DMS153 treated with DMSO at 0.1 percent for 48 hours (cell line): ENCODE measurements around the gene MYL4.
"Not testable (repeated sequence)": the region's sequence is repeated elsewhere in the genome, so short reads cannot be mapped to it uniquely, and the experiment has no call there.

Experiments
- DNase-seq: peaks from one replicate; lab custom pipeline; 2025; ENCODE audit not compliant: unreplicated experiment; lab: John Stamatoyannopoulos, UW

The MYL4 gene

DNA sequence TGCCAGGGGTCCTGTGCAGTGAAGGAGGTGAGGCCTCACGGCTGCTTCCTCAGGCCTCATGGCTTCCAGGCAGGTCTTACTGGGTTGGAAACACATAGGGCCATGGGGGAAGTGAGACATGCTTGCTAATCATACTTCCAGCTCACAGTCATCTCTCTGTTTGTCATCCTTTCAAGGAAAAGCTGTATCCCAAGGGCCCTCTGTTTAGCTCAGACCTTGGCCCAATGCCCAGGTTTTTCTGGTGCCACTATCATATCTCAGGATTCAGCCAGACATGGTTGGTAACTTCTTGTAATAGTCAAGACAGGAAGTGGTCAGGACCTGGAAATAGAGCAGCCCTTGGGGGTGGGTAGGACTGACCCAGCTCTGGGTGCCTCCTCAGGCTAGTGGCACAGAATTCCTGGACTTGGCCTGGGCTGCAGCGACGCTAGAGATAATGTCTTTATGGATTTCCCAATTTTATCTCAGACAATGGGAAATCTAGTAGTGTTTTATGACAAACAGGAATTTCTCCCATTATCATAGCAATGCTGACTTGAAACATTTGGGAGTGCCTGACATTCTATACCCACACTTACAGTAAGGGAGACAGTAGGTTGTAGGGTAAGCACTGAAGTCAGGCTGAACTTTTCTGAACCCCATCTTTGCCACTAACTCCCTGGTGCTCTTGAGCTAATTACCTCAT lies 31.0 kb downstream of the MYL4 start:
- peak; percentile 28 for DNase-seq

GRCh38 chr17:47240806-47241205 lies 31.7 kb downstream of the MYL4 start:
- DNase-seq, result no peak

GRCh38 chr17:47242648-47243047 lies 33.5 kb downstream of the MYL4 start:
- DNase-seq, result no peak

- DNase-seq, result no peak
Measured at GRCh38 chr17:47243737-47244598, 34.8 kb downstream of the MYL4 start.

DNA sequence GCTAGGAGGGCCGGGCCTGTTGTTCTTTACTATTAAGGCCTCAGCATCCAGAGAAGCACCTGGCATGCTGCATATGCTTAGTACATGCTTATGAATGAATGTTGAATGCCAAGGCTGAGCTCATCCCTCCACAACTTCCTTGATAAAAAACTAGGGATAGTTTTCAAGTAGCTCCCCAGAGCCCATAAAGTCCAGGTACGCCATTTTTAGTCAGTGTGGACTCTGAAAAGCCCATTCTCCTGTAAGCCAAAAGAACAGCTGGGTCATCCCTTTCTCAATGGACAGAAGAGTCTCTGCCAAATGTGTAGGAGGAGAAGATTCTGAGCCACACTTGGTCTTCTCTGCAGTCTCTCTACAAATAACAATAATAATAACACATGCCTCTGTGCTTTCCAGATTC lies 35.5 kb downstream of the MYL4 start:
- DNase-seq, result no peak

DNA sequence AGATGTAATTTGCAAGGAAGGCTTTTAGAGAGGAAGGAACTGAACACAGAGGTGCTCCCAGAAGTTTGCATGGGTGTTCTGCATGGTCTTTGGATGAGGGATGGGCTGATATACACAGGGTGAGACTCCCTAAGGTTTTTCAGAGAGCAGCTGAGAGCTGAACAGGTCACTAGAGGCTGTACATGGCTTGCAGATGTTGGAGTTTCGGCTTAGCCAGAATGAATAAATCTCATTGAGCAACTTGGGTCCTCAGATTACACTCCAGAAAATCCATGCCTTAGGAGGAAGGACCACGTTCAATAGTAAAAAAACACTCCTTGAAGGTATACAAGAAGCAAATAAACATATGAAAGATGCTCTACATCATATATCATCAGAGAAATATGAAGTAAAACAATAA lies 37.0 kb downstream of the MYL4 start:
- DNase-seq, result no peak

DNA sequence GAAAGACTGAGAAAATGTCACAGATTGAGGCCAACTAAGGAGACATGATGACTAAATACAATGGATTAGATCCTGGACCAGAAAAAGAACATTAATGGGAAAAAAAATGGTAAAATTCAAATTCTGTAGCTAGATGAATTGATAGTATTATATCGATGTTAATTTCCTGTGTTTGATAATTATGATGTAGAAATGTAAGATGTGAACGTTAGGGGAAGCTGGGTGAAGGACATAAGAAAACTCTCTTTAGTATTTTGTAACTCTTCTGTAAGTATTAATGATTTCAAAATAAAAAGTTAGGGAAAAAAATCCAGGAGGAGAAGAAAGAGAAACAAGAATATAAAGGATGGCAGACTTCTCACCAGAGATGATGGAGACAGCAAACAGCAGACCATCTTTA lies 41.7 kb downstream of the MYL4 start:
- no peak for DNase-seq

GRCh38 chr17:47251421-47251940 lies 42.3 kb downstream of the MYL4 start:
- DNase-seq, result no peak

DNA sequence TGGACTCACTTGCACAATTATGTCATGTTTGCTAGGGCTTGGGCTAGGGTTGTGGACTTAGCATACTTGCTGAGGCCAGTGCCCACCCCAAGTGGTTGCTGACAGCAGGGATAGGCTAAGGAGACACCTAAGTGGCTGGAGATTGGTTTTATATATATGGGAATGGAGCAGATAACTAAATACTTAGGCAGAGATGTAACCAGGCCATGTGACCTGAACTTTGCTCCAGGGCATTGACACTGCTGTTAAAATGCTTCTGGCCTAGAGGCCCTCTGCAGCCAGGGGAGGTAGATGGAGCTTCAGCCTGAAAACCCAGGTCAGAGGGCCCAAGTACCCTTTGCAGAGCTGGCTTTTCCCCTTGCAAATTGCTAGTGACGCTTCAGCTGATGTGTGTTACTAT lies 43.1 kb downstream of the MYL4 start:
- no peak for DNase-seq

DNA sequence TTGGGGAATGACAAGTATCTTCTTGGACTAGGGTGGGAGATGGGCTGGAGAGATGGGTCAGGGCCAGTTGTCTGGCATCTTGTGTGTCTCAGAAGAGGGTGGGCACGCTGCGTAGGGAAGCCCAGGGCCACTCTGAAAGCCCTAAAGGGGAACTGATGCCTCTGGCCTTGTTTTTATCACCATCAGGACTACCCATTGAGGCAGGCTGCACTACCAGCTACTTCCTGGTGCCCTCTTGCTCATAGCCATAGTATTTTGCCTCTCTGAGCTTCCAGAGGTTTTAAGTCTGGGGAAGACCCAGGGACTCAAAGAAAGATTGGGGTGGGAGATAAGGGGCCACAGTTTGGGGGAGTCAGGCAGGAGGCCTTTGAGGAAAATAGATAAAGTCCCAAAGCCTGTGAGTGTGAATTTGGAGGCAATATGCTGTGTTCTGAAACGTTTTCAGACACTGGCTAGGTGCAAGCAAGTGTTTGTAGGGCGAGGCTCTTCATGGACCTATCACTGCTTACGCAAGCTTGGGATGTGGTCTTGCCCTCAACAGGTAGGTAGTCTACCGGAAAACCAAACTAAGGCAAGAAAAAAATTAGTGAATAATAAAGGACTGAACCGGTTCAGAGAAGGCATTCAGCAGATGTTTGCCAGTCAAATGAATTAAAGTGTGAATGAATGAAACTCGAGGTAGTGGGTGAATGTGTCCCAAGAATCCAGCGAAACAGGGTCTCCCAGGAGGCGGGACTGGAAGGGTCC lies 43.8 kb downstream of the MYL4 start:
- DNase-seq, result no peak

- peak; percentile 15 for DNase-seq
Measured at GRCh38 chr17:47253541-47254402, 44.6 kb downstream of the MYL4 start, which contains the start of gene ITGB3. Gene ITGB3, plus strand, starts transcription at chr17:47253827. Its CDS starts 35 bp downstream, at chr17:47253862.

DNA sequence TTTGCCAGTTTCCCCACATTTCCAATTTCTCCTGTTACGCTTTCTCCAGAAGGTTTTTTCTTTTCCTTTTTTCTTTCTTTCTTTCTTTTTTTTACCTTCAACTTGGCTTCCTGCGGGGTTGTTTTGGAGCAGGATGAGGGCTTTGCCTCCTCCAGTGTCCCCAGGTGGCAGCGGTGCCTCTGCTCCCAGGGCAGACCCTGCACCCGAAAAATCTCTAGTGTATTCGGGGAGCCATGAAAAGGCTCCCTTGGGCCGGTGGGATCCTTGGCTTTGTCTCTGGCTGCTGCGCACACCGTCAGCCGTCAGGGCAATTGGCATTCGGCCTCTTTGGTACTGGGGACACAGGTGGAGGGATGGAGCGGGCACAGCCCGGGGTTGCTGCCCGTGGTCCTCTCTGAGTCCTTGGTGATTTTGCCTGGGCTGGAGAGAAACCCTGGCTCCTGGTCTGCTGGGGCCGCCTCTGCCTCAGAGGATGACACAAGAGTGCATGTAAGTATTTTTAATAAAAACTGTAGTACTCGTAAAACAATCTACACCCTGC lies 45.3 kb downstream of the MYL4 start:
- DNase-seq, result no peak

- no peak for DNase-seq
Measured at GRCh38 chr17:47257651-47258339, 48.6 kb downstream of the MYL4 start.

- DNase-seq, result no peak
Measured at GRCh38 chr17:47262586-47262985, 53.4 kb downstream of the MYL4 start.

DNA sequence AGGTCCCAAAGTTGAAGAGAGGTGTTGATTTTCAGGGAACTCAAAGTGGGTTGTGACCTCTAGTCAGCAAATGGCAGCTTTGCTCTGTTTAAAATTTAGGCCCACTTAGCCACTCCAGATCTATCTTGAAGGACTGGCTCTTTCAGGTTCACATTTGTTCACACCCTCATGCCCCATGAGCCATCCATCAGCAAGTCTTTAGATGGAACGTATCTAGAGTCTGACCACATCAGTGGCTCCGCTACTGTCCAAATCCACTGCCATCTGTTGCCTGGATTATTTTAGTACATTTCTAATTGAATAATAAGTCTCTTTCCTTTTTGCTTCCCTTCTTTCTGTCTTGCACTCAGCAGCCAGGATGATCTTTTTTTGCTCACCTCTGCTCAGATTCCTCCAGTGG lies 55.0 kb downstream of the MYL4 start:
- DNase-seq, result no peak

DNA sequence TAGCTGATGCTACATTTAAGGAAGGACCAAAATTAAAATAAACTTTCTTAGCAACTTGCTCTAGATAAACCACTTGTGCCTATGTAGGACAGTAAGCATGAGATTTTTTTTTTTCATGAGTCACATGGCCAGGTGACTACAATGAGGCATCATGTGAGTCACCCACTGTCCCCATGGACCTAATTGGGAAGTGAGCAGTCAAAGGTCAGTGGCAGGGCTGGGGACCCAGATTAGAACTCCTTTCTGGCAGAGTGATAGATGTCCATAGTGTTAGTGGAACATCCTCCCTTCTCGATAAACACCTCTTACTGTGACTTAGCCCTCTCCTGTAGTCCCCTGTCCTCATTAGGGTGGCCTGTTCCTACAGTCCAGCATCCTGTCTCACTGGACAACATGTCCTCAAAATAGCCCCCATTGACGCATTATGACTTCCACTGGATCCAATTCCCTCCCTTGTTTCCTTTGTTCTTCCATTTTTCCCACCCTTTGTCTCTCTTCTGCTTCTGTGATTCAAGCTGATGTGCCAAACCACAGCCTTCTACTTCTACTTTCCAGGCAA lies 56.9 kb downstream of the MYL4 start:
- DNase-seq, result no peak

GRCh38 chr17:47266782-47267181 lies 57.6 kb downstream of the MYL4 start:
- no peak for DNase-seq

- DNase-seq, result no peak
Measured at GRCh38 chr17:47267354-47267828, 58.2 kb downstream of the MYL4 start.

- DNase-seq, result not testable (repeated sequence)
Measured at GRCh38 chr17:47268964-47269363, 59.8 kb downstream of the MYL4 start.
